Measurements from ENCODE around the gene ANKMY1.

DNA sequence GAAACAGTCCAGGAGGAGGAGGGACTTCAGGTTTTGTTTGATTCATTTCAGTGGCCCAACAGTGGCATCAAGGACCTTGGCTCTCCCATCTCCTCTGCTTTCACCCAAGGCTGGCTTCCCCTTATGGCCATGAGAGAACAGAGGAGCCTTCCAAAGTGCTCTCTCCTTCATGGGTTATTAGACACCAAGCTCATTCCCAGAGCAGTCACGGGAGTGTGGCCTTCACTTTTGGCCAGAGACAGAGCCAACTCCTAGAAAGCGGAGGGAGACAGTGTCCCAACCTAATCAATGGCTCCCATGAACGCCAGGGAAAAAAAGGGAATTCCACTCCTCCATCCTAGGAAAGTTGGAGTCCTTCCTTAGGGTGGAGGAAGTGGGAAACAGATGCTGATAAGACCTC is 1.5 kb upstream of the ANKMY1 start:
- TF ChIP-seq, protein P1, sequence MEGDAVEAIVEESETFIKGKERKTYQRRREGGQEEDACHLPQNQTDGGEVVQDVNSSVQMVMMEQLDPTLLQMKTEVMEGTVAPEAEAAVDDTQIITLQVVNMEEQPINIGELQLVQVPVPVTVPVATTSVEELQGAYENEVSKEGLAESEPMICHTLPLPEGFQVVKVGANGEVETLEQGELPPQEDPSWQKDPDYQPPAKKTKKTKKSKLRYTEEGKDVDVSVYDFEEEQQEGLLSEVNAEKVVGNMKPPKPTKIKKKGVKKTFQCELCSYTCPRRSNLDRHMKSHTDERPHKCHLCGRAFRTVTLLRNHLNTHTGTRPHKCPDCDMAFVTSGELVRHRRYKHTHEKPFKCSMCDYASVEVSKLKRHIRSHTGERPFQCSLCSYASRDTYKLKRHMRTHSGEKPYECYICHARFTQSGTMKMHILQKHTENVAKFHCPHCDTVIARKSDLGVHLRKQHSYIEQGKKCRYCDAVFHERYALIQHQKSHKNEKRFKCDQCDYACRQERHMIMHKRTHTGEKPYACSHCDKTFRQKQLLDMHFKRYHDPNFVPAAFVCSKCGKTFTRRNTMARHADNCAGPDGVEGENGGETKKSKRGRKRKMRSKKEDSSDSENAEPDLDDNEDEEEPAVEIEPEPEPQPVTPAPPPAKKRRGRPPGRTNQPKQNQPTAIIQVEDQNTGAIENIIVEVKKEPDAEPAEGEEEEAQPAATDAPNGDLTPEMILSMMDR (IDR thresholded peaks at IDR 0.05) = no peak
- TF ChIP-seq POLR2A (IDR thresholded peaks at IDR 0.05) = no peak
